Measurements from ENCODE around the gene MRPS6. TPM values are rescaled to one million over a fixed set of nuclear protein-coding genes. Genes with fewer than 3 reads are reported as not detected.

The MRPS6 gene
- total and polyA plus RNA-seq, 2 of the 13 experiments (the other 11 are each of a cell fraction or from before 2014, with no cell fraction given) = 14.2 to 26.9 TPM

- peak; percentile 32 for FAIRE-seq
- TF ChIP-seq PATZ1 (CRISPR knock-in tag; IDR thresholded peaks at IDR 0.05) (peak; percentile 28; the same call in 1 of the 2 replicates), EP300 (IDR thresholded peaks at IDR 0.05; ENCODE audit: low read depth in 2 of 2, low read length in 2 of 2) (peak in 1 of 2 experiments; percentile 20; a peak in 1 of 4 replicates), EP300 (CRISPR knock-in tag; IDR thresholded peaks at IDR 0.05; ENCODE audit: borderline replicate concordance) (no peak), ZNF367 (CRISPR knock-in tag; IDR thresholded peaks at IDR 0.05; ENCODE audit: borderline replicate concordance) (no peak)
- TF ChIP-seq, protein P1, sequence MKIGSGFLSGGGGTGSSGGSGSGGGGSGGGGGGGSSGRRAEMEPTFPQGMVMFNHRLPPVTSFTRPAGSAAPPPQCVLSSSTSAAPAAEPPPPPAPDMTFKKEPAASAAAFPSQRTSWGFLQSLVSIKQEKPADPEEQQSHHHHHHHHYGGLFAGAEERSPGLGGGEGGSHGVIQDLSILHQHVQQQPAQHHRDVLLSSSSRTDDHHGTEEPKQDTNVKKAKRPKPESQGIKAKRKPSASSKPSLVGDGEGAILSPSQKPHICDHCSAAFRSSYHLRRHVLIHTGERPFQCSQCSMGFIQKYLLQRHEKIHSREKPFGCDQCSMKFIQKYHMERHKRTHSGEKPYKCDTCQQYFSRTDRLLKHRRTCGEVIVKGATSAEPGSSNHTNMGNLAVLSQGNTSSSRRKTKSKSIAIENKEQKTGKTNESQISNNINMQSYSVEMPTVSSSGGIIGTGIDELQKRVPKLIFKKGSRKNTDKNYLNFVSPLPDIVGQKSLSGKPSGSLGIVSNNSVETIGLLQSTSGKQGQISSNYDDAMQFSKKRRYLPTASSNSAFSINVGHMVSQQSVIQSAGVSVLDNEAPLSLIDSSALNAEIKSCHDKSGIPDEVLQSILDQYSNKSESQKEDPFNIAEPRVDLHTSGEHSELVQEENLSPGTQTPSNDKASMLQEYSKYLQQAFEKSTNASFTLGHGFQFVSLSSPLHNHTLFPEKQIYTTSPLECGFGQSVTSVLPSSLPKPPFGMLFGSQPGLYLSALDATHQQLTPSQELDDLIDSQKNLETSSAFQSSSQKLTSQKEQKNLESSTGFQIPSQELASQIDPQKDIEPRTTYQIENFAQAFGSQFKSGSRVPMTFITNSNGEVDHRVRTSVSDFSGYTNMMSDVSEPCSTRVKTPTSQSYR (CRISPR knock-in tag; IDR thresholded peaks at IDR 0.05; ENCODE audit: borderline replicate concordance) = peak; percentile 16; the same call in 1 of the 2 replicates
- in situ Hi-C loops (cut with HindIII; ENCODE audit: extremely low pct_ligation_motif_present, low pct_unique_long_range_greater_than_20kb) (no loop called here), intact Hi-C loops (cut with micrococcal nuclease; ENCODE audit: unreplicated experiment) (loop anchor here (5.0 kb wide), 1 partner anchor 72 kb away; no protein-coding TSS in a partner anchor)
- no peak overlapping the region for H3K27ac ChIP-seq (ENCODE audit: extremely low read length, insufficient read depth, low read length)
- no TSS peak for BruUV-seq (replicated peaks)
- H3K27me3 ChIP-seq (ENCODE audit: control insufficient read depth in 1 of 2, insufficient read depth in 2 of 2, low read length in 2 of 2) = no peaks in the 10 kb centered on the region
- no peaks in the 10 kb centered on the region for H4K20me1 ChIP-seq (ENCODE audit: insufficient read depth, low read length)
- peak; percentile 51; the same call in 2 of the 3 replicates for ATAC-seq
- peak overlapping the region; percentile 32 for H3K4me2 ChIP-seq (ENCODE audit: low read depth, low read length)
- H3K4me3 ChIP-seq (replicated peaks in 1 of 3; ENCODE audit: insufficient read depth in 1 of 3, low read depth in 2 of 3, low read length in 3 of 3) = no peak overlapping the region
- ChIA-PET CTCF (ENCODE audit: low intra/inter-chr PET ratio, low total read pairs) (no interaction called here), POLR2A (no interaction called here)
- DNase-seq (ENCODE audit: low spot score) = peak; percentile 18
- peaks cover 1 to 7% of the 10 kb centered on the region in 2 experiments; a peak in 4 of 5 replicates for H3K36me3 ChIP-seq (replicated peaks in 1 of 2; ENCODE audit: control insufficient read depth in 1 of 2, insufficient read depth in 2 of 2, low read length in 2 of 2)
- H2AFZ ChIP-seq (ENCODE audit: low read length) = no peak overlapping the region
- H3K9ac ChIP-seq (ENCODE audit: insufficient read depth, low read depth, low read length) = no peak overlapping the region
- H3K9me3 ChIP-seq (ENCODE audit: low read length) = no peaks in the 10 kb centered on the region
- 90% methylated on average over 5 of the region's 5 CpGs for WGBS (ENCODE audit: low lambda C conversion rate)
- no peaks in the 10 kb centered on the region for H3K79me2 ChIP-seq (ENCODE audit: insufficient read depth, low read length)
- peaks cover 27% of the 10 kb centered on the region for H3K4me1 ChIP-seq (ENCODE audit: insufficient read depth, low read length)
Observed at GRCh38 chr21:34129901-34130715, 56.7 kb downstream of the MRPS6 start.

All from HepG2 (cell line).